NT2/D1 (cell line): ENCODE results near the gene MYOZ1.

Experiments used
- SUZ12 ChIP-seq: IDR thresholded peaks from 2 replicates; pipeline ENCODE4 v1.6.1; 2011; ENCODE audit not compliant: insufficient read length, insufficient read depth; ENCODE audit errors: extremely low read depth
- ZNF274 ChIP-seq: IDR thresholded peaks from 2 replicates; pipeline ENCODE4 v1.6.1; 2011; ENCODE audit warnings: mild to moderate bottlenecking, low read depth, low read length

- TF ChIP-seq SUZ12 (no peak), ZNF274 (no peak)
Measured at GRCh38 chr10:73586583-73586984, 54.7 kb downstream of the MYOZ1 start.
